Measurements from ENCODE around the gene GINS2. TPM values are rescaled to one million over a fixed set of nuclear protein-coding genes. Genes with fewer than 3 reads are reported as not detected.

GINS2 gene
- total RNA-seq, 1 donor from 2014 or later: not detected

- Histone ChIP-seq H3K4me3 (no peak overlapping the region), H3K9me3 (peaks cover 0 to 6% of the 10 kb centered on the region in 2 donors), H3K27ac (no peak overlapping the region), H3K36me3 (no peaks in the 10 kb centered on the region), H3K27me3 (no peaks in the 10 kb centered on the region), H3K4me1 (no peaks in the 10 kb centered on the region)
- TF ChIP-seq CTCF (IDR thresholded peaks at IDR 0.05): no peak
- no peak for DNase-seq (ENCODE audit: low spot score in 2 of 2)
- intact Hi-C loops (cut with DNase I): loop anchor here (10.0 kb wide), 1 partner anchor 285 kb away; no protein-coding TSS in a partner anchor
Measured at GRCh38 chr16:85709766-85710585, 21.2 kb upstream of the GINS2 start.

- Histone ChIP-seq H3K36me3 (no peaks in the 10 kb centered on the region), H3K4me1 (no peaks in the 10 kb centered on the region), H3K9me3 (peaks cover 0 to 6% of the 10 kb centered on the region in 2 donors), H3K27ac (no peak overlapping the region), H3K4me3 (no peak overlapping the region), H3K27me3 (no peaks in the 10 kb centered on the region)
- intact Hi-C loops (cut with DNase I): no loop called here
- no peak for TF ChIP-seq CTCF (IDR thresholded peaks at IDR 0.05)
- DNase-seq (ENCODE audit: low spot score in 2 of 2): no peak
Measured at GRCh38 chr16:85708338-85708737, 19.6 kb upstream of the GINS2 start.

GRCh38 chr16:85707528-85708095 lies 18.9 kb upstream of the GINS2 start:
- no peak overlapping the region for H3K4me3 ChIP-seq
- intact Hi-C loops (cut with DNase I): no loop called here
- no peak overlapping the region for H3K27ac ChIP-seq
- no peak for TF ChIP-seq CTCF (IDR thresholded peaks at IDR 0.05)
- H3K36me3 ChIP-seq: no peaks in the 10 kb centered on the region
- no peak for DNase-seq (ENCODE audit: low spot score in 2 of 2)
- no peaks in the 10 kb centered on the region for H3K4me1 ChIP-seq
- H3K27me3 ChIP-seq: no peaks in the 10 kb centered on the region
- peaks cover 0 to 6% of the 10 kb centered on the region in 2 donors for H3K9me3 ChIP-seq

GRCh38 chr16:85706449-85707034 lies 17.8 kb upstream of the GINS2 start:
- Histone ChIP-seq H3K36me3 (no peaks in the 10 kb centered on the region), H3K4me1 (no peaks in the 10 kb centered on the region), H3K4me3 (no peak overlapping the region), H3K27me3 (no peaks in the 10 kb centered on the region), H3K9me3 (peaks cover 0 to 3% of the 10 kb centered on the region in 2 donors), H3K27ac (no peak overlapping the region)
- no peak for TF ChIP-seq CTCF (IDR thresholded peaks at IDR 0.05)
- DNase-seq (ENCODE audit: low spot score in 2 of 2): no peak
- intact Hi-C loops (cut with DNase I): no loop called here

- no peak overlapping the region for H3K27ac ChIP-seq
- H3K27me3 ChIP-seq: no peaks in the 10 kb centered on the region
- no peaks in the 10 kb centered on the region for H3K36me3 ChIP-seq
- TF ChIP-seq CTCF (IDR thresholded peaks at IDR 0.05): no peak
- H3K9me3 ChIP-seq: peaks cover 0 to 5% of the 10 kb centered on the region in 2 donors
- H3K4me1 ChIP-seq: no peaks in the 10 kb centered on the region
- intact Hi-C loops (cut with DNase I): no loop called here
- H3K4me3 ChIP-seq: no peak overlapping the region
- DNase-seq (ENCODE audit: low spot score in 2 of 2): no peak
Measured at GRCh38 chr16:85704900-85705846, 16.4 kb upstream of the GINS2 start.

Measured in ascending aorta (tissue), 2 donors.